Right lobe of liver (tissue), 6 donors: ENCODE results near the gene CCL3. TPM values are rescaled to one million over a fixed set of nuclear protein-coding genes. Genes with fewer than 3 reads are reported as not detected.
"Not testable (repeated sequence)": the region's sequence is repeated elsewhere in the genome, so short reads cannot be mapped to it uniquely, and the experiment has no call there.

Experiments used
- ATAC-seq, 4 donors: fragments of 200-7000 bp; cut with Tn5 transposase; one replicate each; pipeline ENCODE4 v1.9.1; 2020; ENCODE audit warnings: mild to moderate bottlenecking in 4 of 4, moderate library complexity in 4 of 4
- DNase-seq, 3 donors: peaks; one replicate each; pipeline ENCODE4 v3.0.0-alpha.2; 2020
- H3K27ac ChIP-seq, 3 donors: fragments of 200-600 bp; one replicate each; pipeline ENCODE4 v1.8.0; 2022
- H3K27me3 ChIP-seq, 2 donors: fragments of 200-600 bp; one replicate each; pipeline ENCODE4 v1.8.0; 2022
- H3K36me3 ChIP-seq, 4 donors: fragments of 200-600 bp; sonication (generic) in 1 of 4; one replicate each; pipeline versions ENCODE4 v1.5.1 to v1.8.0; 2017 to 2022; ENCODE audit warnings: control low read depth in 1 of 4
- H3K4me1 ChIP-seq, 4 donors: fragments of 200-600 bp; sonication (generic) in 1 of 4; one replicate each; pipeline versions ENCODE4 v1.5.1 to v1.8.0; 2017 to 2022; ENCODE audit warnings: control low read depth in 1 of 4
- H3K4me3 ChIP-seq, 3 donors: fragments of 200-600 bp; one replicate each; pipeline ENCODE4 v1.8.0; 2022
- H3K9me3 ChIP-seq, 4 donors: fragments of 200-600 bp; sonication (generic) in 1 of 4; one replicate each; pipeline versions ENCODE4 v1.5.1 to v1.8.0; 2017 to 2022; ENCODE audit warnings: control low read depth in 1 of 4
- CTCF ChIP-seq, 4 donors: fragments of 200-600 bp in 3 of 4; fragments of 450-650 bp in 1 of 4; IDR thresholded peaks; one replicate each; pipeline versions ENCODE4 v1.5.1 to v1.8.0; 2016 to 2022; ENCODE audit warnings: antibody characterized with exemption in 4 of 4, mild to moderate bottlenecking in 2 of 4
- POLR2A ChIP-seq: fragments of 450-650 bp; IDR thresholded peaks from one replicate; pipeline ENCODE4 v1.6.1; 2017; ENCODE audit warnings: antibody characterized with exemption, mild to moderate bottlenecking
- WGBS: methylation state at CpG from one replicate; pipeline ENCODE4 v1.1.6; 2018; ENCODE audit warnings: low coverage, low lambda C conversion rate; ENCODE audit not compliant: insufficient coverage; ENCODE audit errors: missing lambda C conversion rate; 5-methylcytosine and 5-hydroxymethylcytosine counted together
- intact Hi-C, 2 donors: fragments of 100-400 bp; cut with DNase I; formaldehyde crosslinking; loops; one replicate each; pipeline versions ENCODE4 v1.11.2 to v1.14.1; 2022
- total RNA-seq, 6 experiments: library from RNA; depleted of rRNA in 2 of 6; stranded (reverse); fragments of >200 nt in 2 of 6; fragmentation: NEBNext Ultra II Directional in 3 of 6; extraction: Animal tissue kit (Norgen Biotek cat#: 25700) in 3 of 6; gene quantifications; one replicate each; pipeline versions ENCODE4 v1.1.0 to v1.2.4, GENCODE V29; 2016 to 2023
- donor health status: DM: no; HTN: yes; CAD: no.
- donor health status: DM: no; HTN: no; CAD: no.
- donor health status: DM: no; HTN: no; CAD: no.
- donor health status: DM: no; HTN: yes; CAD: no.
- donor health status: DM: no; HTN: yes; CAD: no.

CCL3 gene
- total RNA-seq, 6 experiments from 2014 or later: 0.43 to 18.2 (median 0.53) TPM; not detected in 1

GRCh38 chr17:36088670-36089338 lies 1.1 kb downstream of the CCL3 start:
- no peaks in the 10 kb centered on the region for H3K36me3 ChIP-seq
- TF ChIP-seq CTCF (IDR thresholded peaks at IDR 0.05) (no peak), POLR2A (no peak)
- ATAC-seq (peak; percentile 17 to 71 (median 30)), DNase-seq (no peak)
- peaks cover 0 to 26% (median 8%) of the 10 kb centered on the region in 4 donors for H3K4me1 ChIP-seq
- peak overlapping the region; percentile 31 to 38 (median 36) for H3K27ac ChIP-seq
- 81% methylated on average over 6 of the region's 14 CpGs for WGBS
- H3K27me3 ChIP-seq: no peaks in the 10 kb centered on the region
- intact Hi-C loops: no loop called here
- no peak overlapping the region for H3K4me3 ChIP-seq
- no peaks in the 10 kb centered on the region for H3K9me3 ChIP-seq

DNA sequence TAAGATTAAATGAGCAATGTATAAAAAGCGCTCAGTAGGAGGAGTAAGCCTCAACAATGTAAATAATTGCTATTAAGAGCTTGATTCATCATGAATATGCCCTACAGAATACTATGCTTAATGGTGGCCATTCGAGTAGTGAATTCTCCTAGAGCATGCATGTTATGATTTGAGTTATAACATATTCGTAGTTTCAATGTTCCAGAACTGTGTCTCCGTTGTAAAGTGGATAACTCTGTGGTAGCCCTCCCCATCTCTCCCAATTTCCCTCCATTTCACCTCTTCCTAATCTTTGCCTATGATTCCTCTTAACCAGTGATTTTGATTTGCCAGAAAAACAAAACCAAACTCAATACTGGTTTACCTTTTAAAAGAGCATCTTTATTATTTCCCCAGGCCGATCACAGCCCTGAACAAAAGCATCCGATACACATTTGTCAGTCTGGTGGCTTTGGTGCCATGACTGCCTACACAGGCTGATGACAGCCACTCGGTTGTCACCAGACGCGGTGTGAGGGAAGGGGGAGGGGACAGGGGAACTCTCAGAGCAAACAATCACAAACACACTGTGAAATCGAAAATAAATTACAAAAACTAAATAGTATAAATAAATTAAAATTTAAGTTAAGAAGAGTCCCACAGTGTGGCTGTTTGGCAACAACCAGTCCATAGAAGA lies 1.9 kb downstream of the CCL3 start:
- ATAC-seq, H3K9me3 ChIP-seq, H3K36me3 ChIP-seq, DNase-seq, H3K27ac ChIP-seq, H3K4me3 ChIP-seq, intact Hi-C loops, H3K27me3 ChIP-seq: not testable (repeated sequence)
- H3K4me1 ChIP-seq: peaks cover 0 to 26% (median 8%) of the 10 kb centered on the region in 4 donors
- 84% methylated on average over 9 of the region's 10 CpGs for WGBS

DNA sequence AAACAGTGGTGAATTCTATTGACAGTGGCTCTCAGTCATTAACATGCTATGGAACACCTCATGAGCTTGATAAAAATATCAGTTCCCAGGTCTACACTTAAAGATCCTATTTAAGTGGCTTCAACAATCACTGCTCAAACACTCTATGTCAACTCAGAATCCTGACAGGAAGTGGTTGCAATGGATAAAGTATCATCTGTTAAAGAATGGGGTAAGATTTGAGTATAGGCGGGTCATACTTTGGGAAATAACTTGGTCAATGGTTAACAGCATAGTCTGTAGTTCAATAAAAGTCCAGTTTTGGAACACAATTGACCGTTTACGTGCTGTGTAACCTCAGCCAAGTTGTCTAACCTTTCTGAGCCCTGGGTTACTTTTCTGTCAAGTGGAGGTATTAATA lies 2.5 kb downstream of the CCL3 start:
- no CpG with 5 or more reads among the region's 3 CpGs for WGBS
- ATAC-seq: peak; percentile 46 to 84 (median 48)
- DNase-seq, H3K27me3 ChIP-seq, H3K4me3 ChIP-seq, H3K27ac ChIP-seq, intact Hi-C loops, H3K36me3 ChIP-seq, H3K9me3 ChIP-seq: not testable (repeated sequence)
- H3K4me1 ChIP-seq: peaks cover 0 to 26% (median 8%) of the 10 kb centered on the region in 4 donors

DNA sequence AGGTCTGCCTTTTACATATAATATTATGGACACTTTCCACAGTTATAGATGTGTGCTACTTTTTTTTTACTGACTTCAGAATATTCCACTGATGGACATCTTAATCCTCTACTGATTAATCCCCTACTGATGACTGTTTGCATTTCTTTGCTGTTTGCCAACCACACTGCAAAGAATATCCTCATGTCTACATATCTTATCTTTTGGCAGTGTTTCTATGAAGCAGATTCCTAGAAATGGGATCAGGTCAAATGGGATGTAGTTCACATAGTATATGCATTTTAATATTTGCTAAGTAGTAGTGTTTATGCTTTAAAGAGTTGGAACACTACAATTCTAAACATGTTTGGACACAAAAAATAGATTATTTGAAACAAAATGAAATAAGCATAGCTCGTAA lies 3.2 kb downstream of the CCL3 start:
- H3K27ac ChIP-seq: no peak overlapping the region
- H3K4me3 ChIP-seq: no peak overlapping the region
- DNase-seq (no peak), ATAC-seq (peak in 2 of 4 donors; percentile 16 to 39)
- H3K4me1 ChIP-seq: peaks cover 0 to 24% (median 8%) of the 10 kb centered on the region in 4 donors
- 33% methylated on average over 1 of the region's 1 CpG for WGBS
- TF ChIP-seq POLR2A: no peak
- no peak for TF ChIP-seq CTCF (IDR thresholded peaks at IDR 0.05)
- H3K36me3 ChIP-seq: no peaks in the 10 kb centered on the region
- no peaks in the 10 kb centered on the region for H3K9me3 ChIP-seq
- intact Hi-C loops: no loop called here
- H3K27me3 ChIP-seq: no peaks in the 10 kb centered on the region

- H3K4me1 ChIP-seq: peaks cover 0 to 24% (median 8%) of the 10 kb centered on the region in 4 donors
- no peak overlapping the region for H3K4me3 ChIP-seq
- 5% methylated on average over 1 of the region's 1 CpG for WGBS
- H3K27ac ChIP-seq: no peak overlapping the region
- ATAC-seq (peak; percentile 59 to 73 (median 66)), DNase-seq (no peak)
- H3K9me3 ChIP-seq: no peaks in the 10 kb centered on the region
- no peaks in the 10 kb centered on the region for H3K36me3 ChIP-seq
- intact Hi-C loops: no loop called here
- no peak for TF ChIP-seq POLR2A
- H3K27me3 ChIP-seq: no peaks in the 10 kb centered on the region
These were observed 4.2 kb downstream of the CCL3 start for GRCh38 chr17:36085765-36086164.

GRCh38 chr17:36083691-36084090 lies 6.3 kb downstream of the CCL3 start:
- H3K27me3 ChIP-seq, H3K4me3 ChIP-seq, H3K27ac ChIP-seq, H3K36me3 ChIP-seq, ATAC-seq, DNase-seq, intact Hi-C loops, H3K9me3 ChIP-seq: not testable (repeated sequence)
- WGBS: 68% methylated on average over 2 of the region's 2 CpGs
- peaks cover 0 to 24% (median 8%) of the 10 kb centered on the region in 4 donors for H3K4me1 ChIP-seq

GRCh38 chr17:36082482-36083120 lies 7.3 kb downstream of the CCL3 start:
- H3K9me3 ChIP-seq, H3K36me3 ChIP-seq, H3K27ac ChIP-seq, intact Hi-C loops, H3K27me3 ChIP-seq, DNase-seq, H3K4me3 ChIP-seq: not testable (repeated sequence)
- ATAC-seq: peak; percentile 23 to 60 (median 54)
- 54% methylated on average over 7 of the region's 8 CpGs for WGBS
- peaks cover 0 to 24% (median 8%) of the 10 kb centered on the region in 4 donors for H3K4me1 ChIP-seq

- 60% methylated on average over 3 of the region's 5 CpGs for WGBS
- H3K4me1 ChIP-seq: peaks cover 0 to 19% (median 6%) of the 10 kb centered on the region in 4 donors
- H3K27ac ChIP-seq, H3K9me3 ChIP-seq, H3K27me3 ChIP-seq, DNase-seq, H3K36me3 ChIP-seq, intact Hi-C loops, H3K4me3 ChIP-seq: not testable (repeated sequence)
- ATAC-seq: peak in 1 of 4 donors; percentile 9
These were observed 8.1 kb downstream of the CCL3 start for GRCh38 chr17:36081681-36082471.
